GM12878 (cell line): ENCODE data around the gene CSNK1G2. TPM values are rescaled to one million over a fixed set of nuclear protein-coding genes. Genes with fewer than 3 reads are reported as not detected.

Source experiments
- ATAC-seq: fragments of 200-7000 bp; cut with Tn5 transposase; 3 replicates; pipeline ENCODE4 v1.9.1; 2020; ENCODE audit warnings: mild to moderate bottlenecking, moderate library complexity
- BruUV-seq: library from RNA; stranded (reverse); fragments of 400-500 nt; replicated peaks from 2 replicates; lab custom pipeline; 2021; lab: Mats Ljungman, UMichigan
- CTCF ChIA-PET: fragments of 300-600 bp; sonication (Branson Sonifier 250); formaldehyde crosslinking; extraction: SDS; loops from one replicate; lab custom pipeline; 2021; ENCODE audit warnings: inconsistent platforms; lab: Yijun Ruan, JAX
- POLR2A ChIA-PET: fragments of 350-600 bp; formaldehyde crosslinking; extraction: SDS; loops from one replicate; lab custom pipeline; 2021; ENCODE audit warnings: inconsistent platforms; lab: Charles Lee
- RAD21 ChIA-PET: fragments of 300-600 bp; sonication (Branson Sonifier 250); formaldehyde crosslinking; loops from one replicate; lab custom pipeline; 2023; ENCODE audit warnings: antibody characterized with exemption; ENCODE audit not compliant: unreplicated experiment; lab: Charles Lee
- SMC1A ChIA-PET: fragments of 300-600 bp; sonication (Branson Sonifier 250); formaldehyde crosslinking; loops from one replicate; lab custom pipeline; 2023; ENCODE audit not compliant: unreplicated experiment, uncharacterized antibody; lab: Charles Lee
- DNase-seq: peaks from one replicate; pipeline ENCODE4 v3.0.0-alpha.2; 2011; ENCODE audit warnings: low read depth, low spot score
- FAIRE-seq: peaks from 3 replicates; lab custom pipeline; 2011; peaks lifted over from hg19 to GRCh38; lab: Jason Lieb, UNC
- H2AFZ ChIP-seq: 2 replicates; pipeline ENCODE4 v1.6.0; 2011; ENCODE audit warnings: low read depth, low read length, control low read depth; ENCODE audit not compliant: control insufficient read depth
- H3K27ac ChIP-seq: 2 replicates; pipeline ENCODE4 v1.5.1; 2011; ENCODE audit warnings: control low read depth; ENCODE audit not compliant: control insufficient read depth, insufficient read depth
- H3K27me3 ChIP-seq, 2 experiments: replicated peaks in 1 of 2; 2 replicates each; pipeline versions ENCODE4 v1.6.0 to v1.6.1; 2011; ENCODE audit warnings: low read length in 1 of 2; ENCODE audit not compliant: control insufficient read depth in 2 of 2, insufficient read depth in 2 of 2
- H3K36me3 ChIP-seq, 2 experiments: 2 replicates each; pipeline ENCODE4 v1.5.1; 2011; ENCODE audit warnings: low read length in 1 of 2; ENCODE audit not compliant: control insufficient read depth in 2 of 2, insufficient read depth in 2 of 2
- H3K4me1 ChIP-seq: 2 replicates; pipeline ENCODE4 v1.6.1; 2011; ENCODE audit warnings: mild to moderate bottlenecking, low read length, moderate library complexity, mixed read lengths; ENCODE audit not compliant: control insufficient read depth, insufficient read depth
- H3K4me2 ChIP-seq: 2 replicates; pipeline ENCODE4 v1.6.0; 2011; ENCODE audit warnings: control low read depth; ENCODE audit not compliant: control insufficient read depth, insufficient read depth
- H3K4me3 ChIP-seq: fragments of 200-600 bp; sonication (generic); 2 replicates; pipeline ENCODE4 v1.5.1; 2016
- H3K79me2 ChIP-seq: 2 replicates; pipeline ENCODE4 v1.6.0; 2011; ENCODE audit warnings: low read length; ENCODE audit not compliant: control insufficient read depth, insufficient read depth
- H3K9ac ChIP-seq: 2 replicates; pipeline ENCODE4 v1.8.0; 2011; ENCODE audit warnings: low read length, control low read depth, mixed read lengths; ENCODE audit not compliant: control insufficient read depth, insufficient read depth
- H3K9me3 ChIP-seq: replicated peaks from 3 replicates; pipeline ENCODE4 v1.5.1; 2011; ENCODE audit warnings: mild to moderate bottlenecking, low read length; ENCODE audit not compliant: control insufficient read depth, insufficient read depth
- H4K20me1 ChIP-seq: 2 replicates; pipeline ENCODE4 v1.6.0; 2011; ENCODE audit not compliant: control insufficient read depth, insufficient read depth
- CBFB ChIP-seq: IDR thresholded peaks from 2 replicates; pipeline ENCODE4 v1.6.1; 2016; ENCODE audit warnings: antibody characterized with exemption, low read depth
- CBX5 ChIP-seq: sonication (generic); IDR thresholded peaks from 2 replicates; pipeline ENCODE4 v1.6.1; 2016; ENCODE audit warnings: low read depth, moderate library complexity, mild to moderate bottlenecking, inconsistent platforms
- NR2C2 ChIP-seq: IDR thresholded peaks from 2 replicates; pipeline ENCODE4 v1.6.1; 2011; ENCODE audit warnings: borderline replicate concordance, low read depth; ENCODE audit not compliant: control insufficient read depth, insufficient read length
- RCOR1 ChIP-seq: conservative IDR thresholded peaks from 2 replicates; pipeline ENCODE4 v1.6.1; 2012; ENCODE audit warnings: low read depth, low read length, improper control_type of control experiment
- SRF ChIP-seq, 2 experiments: IDR thresholded peaks; 2 replicates each; pipeline ENCODE4 v1.6.1; 2011; ENCODE audit warnings: low read depth in 2 of 2, low read length in 2 of 2, mild to moderate bottlenecking in 1 of 2, moderate library complexity in 1 of 2
- ZNF274 ChIP-seq: IDR thresholded peaks from one replicate; pipeline ENCODE4 v1.8.0; 2011; ENCODE audit not compliant: insufficient read length, insufficient read depth
- WGBS: methylation state at CpG from one replicate; pipeline ENCODE4 v1.1.6; 2016; ENCODE audit warnings: low lambda C conversion rate; ENCODE audit not compliant: insufficient replicate concordance, insufficient coverage; ENCODE audit errors: missing lambda C conversion rate; 5-methylcytosine and 5-hydroxymethylcytosine counted together
- in situ Hi-C: fragments of 300-500 bp; cut with MboI; formaldehyde crosslinking; loops from 9 replicates; pipeline ENCODE4 v1.14.3; 2018; ENCODE audit warnings: mixed read lengths
- intact Hi-C: fragments of 100-400 bp; cut with micrococcal nuclease; formaldehyde crosslinking; loops from one replicate; pipeline ENCODE4 v1.14.2; 2022; ENCODE audit not compliant: unreplicated experiment
- polyA plus RNA-seq, 11 experiments: library from polyadenylated mRNA; depleted of rRNA in 4 of 11; unstranded in 6 of 11; stranded (reverse) in 5 of 11; fragments of >200 nt; fragmentation: Nextera tagmentation in 4 of 11; fragmentation: Illumina TruSeq in 1 of 11; extraction: Ambion mirVana in 4 of 11; extraction: Trizol in 1 of 11; gene quantifications; 1 replicate in 1 of 11; 2 replicates in 10 of 11; pipeline versions ENCODE4 v1.2.1 to v1.2.3, GENCODE V29; 2011 to 2016; ENCODE audit warnings: inconsistent platforms in 2 of 11, missing spikeins in 2 of 11, low read depth in 1 of 11
- total RNA-seq, 4 experiments: library from RNA; depleted of rRNA in 3 of 4; stranded (reverse); fragments of >200 nt in 3 of 4; fragmentation: Illumina TruSeq in 1 of 4; extraction: Trizol in 1 of 4; gene quantifications; 2 replicates each; pipeline versions ENCODE4 v1.2.1 to v1.2.3, GENCODE V29; 2013 to 2021
- TF ChIP-seq, protein P1 (sequence below): fragments of 450-650 bp; IDR thresholded peaks from 2 replicates; pipeline ENCODE4 v1.6.1; 2016; ENCODE audit warnings: mild to moderate bottlenecking

CSNK1G2 gene
- total and polyA plus RNA-seq, 10 of the 15 experiments (the other 5 are each of a cell fraction or from before 2014, with no cell fraction given) = 0.64 to 109 (median 25.0) TPM

DNA sequence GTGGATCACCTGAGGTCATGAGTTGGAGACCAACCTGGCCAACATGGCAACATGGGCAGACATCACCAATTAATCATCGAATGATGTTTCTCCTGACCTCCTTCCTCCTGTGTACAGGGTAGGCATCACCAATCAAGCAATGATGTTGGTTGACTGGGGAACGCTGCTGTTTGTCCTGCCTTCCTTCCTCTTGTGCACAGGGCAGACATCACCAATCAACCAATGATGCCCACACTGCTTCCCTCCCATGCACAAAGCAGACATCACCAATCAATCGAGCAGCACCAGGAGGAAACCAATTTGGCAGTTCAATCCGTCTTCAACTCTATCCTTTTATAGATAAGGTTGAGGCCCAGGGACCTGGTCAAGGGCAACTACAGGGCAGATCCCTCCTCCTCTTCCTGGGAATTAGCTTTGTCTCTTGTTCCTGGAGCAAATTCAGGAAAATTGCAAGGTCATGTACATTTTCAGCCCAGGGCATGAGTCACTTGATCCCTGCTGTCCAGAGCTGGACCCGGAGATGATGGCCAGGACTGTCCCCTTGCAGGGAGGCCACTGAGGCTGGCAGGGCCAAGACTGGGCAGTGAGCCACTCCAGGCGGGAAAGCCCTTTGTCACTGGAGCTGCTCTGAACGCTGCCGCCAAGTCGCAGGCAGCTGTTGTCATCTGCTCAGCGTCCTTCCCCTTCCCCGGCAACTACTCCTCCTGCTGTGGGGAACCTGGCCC is 5.3 kb upstream of the CSNK1G2 start:
- WGBS = 80% methylated on average over 11 of the region's 11 CpGs
- Histone ChIP-seq H3K79me2 (peaks cover 7% of the 10 kb centered on the region), H3K4me2 (no peak overlapping the region), H3K4me3 (no peak overlapping the region), H3K27me3 (no peaks in the 10 kb centered on the region), H3K27ac (no peak overlapping the region), H3K36me3 (no peaks in the 10 kb centered on the region), H3K9me3 (peaks cover 3% of the 10 kb centered on the region; the same call in 1 of the 3 replicates), H2AFZ (no peak overlapping the region), H3K9ac (no peak overlapping the region), H3K4me1 (peaks cover 11% of the 10 kb centered on the region), H4K20me1 (no peaks in the 10 kb centered on the region)
- no TSS peak for BruUV-seq
- intact Hi-C loops = no loop called here
- SMC1A ChIA-PET = interaction anchor here (0.7 kb wide), 1 partner anchor 27 kb away, joined by 3 read pairs; no protein-coding TSS in a partner anchor
- POLR2A ChIA-PET = interaction anchor here (0.6 to 0.7 kb wide), 2 partner anchors 26 to 39 kb away, joined by 4 to 7 read pairs; no protein-coding TSS in a partner anchor
- in situ Hi-C loops = no loop called here
- DNase-seq (no peak), ATAC-seq (peak; percentile 33), FAIRE-seq (peak; percentile 75)
- CTCF ChIA-PET = interaction anchor here (0.6 to 1.4 kb wide), 2 partner anchors 38 to 659 kb away, joined by 3 read pairs; no protein-coding TSS in a partner anchor
- TF ChIP-seq NR2C2 (peak; percentile 72), ZNF274 (no peak), CBX5 (peak; percentile 69; the same call in 1 of the 2 replicates), CBFB (no peak), RCOR1 (no peak), SRF (IDR thresholded peaks at IDR 0.05; ENCODE audit: low read depth in 2 of 2, low read length in 2 of 2) (peak; percentile 40 to 86; a peak in 2 of 4 replicates)
- TF ChIP-seq, protein P1, sequence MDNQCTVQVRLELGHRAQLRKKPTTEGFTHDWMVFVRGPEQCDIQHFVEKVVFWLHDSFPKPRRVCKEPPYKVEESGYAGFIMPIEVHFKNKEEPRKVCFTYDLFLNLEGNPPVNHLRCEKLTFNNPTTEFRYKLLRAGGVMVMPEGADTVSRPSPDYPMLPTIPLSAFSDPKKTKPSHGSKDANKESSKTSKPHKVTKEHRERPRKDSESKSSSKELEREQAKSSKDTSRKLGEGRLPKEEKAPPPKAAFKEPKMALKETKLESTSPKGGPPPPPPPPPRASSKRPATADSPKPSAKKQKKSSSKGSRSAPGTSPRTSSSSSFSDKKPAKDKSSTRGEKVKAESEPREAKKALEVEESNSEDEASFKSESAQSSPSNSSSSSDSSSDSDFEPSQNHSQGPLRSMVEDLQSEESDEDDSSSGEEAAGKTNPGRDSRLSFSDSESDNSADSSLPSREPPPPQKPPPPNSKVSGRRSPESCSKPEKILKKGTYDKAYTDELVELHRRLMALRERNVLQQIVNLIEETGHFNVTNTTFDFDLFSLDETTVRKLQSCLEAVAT = peak; percentile 99
- RAD21 ChIA-PET = interaction anchor here (1.1 kb wide), 1 partner anchor 72 kb away, joined by 4 read pairs; no protein-coding TSS in a partner anchor
